SU-DHL-6 (cell line): Measurements from ENCODE around the gene KDM7A.

ENCODE experiments used
- H2AFZ ChIP-seq: fragments of 200-600 bp; sonication (generic); 2 replicates; pipeline ENCODE4 v1.6.1; 2014; ENCODE audit warnings: low read depth, mild to moderate bottlenecking, moderate library complexity, mixed read lengths, antibody characterized with exemption, low read length; ENCODE audit not compliant: severe bottlenecking
- H3F3A ChIP-seq: fragments of 200-600 bp; shearing (Covaris generic); 2 replicates; pipeline ENCODE4 v1.6.0; 2016; ENCODE audit warnings: antibody characterized with exemption, mild to moderate bottlenecking; ENCODE audit not compliant: insufficient read depth
- H3K27ac ChIP-seq: fragments of 200-600 bp; sonication (generic); 2 replicates; pipeline ENCODE4 v1.5.1; 2016; ENCODE audit warnings: low read depth, mild to moderate bottlenecking, low read length, moderate library complexity, mixed read lengths
- H3K27me3 ChIP-seq: fragments of 200-600 bp; sonication (generic), shearing (Covaris generic); 2 replicates; pipeline ENCODE4 v1.6.0; 2014; ENCODE audit warnings: mild to moderate bottlenecking, low read length
- H3K36me3 ChIP-seq: fragments of 200-600 bp; sonication (generic); 2 replicates; pipeline ENCODE4 v1.6.1; 2014; ENCODE audit warnings: mild to moderate bottlenecking, low read length, mixed read lengths
- H3K4me2 ChIP-seq: fragments of 300-600, 200-600 bp; shearing (Covaris generic), sonication (generic); 2 replicates; pipeline ENCODE4 v1.6.0; 2014; ENCODE audit warnings: low read length, low read depth, mild to moderate bottlenecking; ENCODE audit not compliant: poor library complexity, severe bottlenecking
- H3K4me3 ChIP-seq: fragments of 200-600 bp; sonication (generic); 2 replicates; pipeline ENCODE4 v1.5.1; 2014; ENCODE audit warnings: antibody characterized with exemption, low read length, mild to moderate bottlenecking, mixed read lengths; ENCODE audit not compliant: insufficient read depth, poor library complexity, severe bottlenecking
- H3K79me2 ChIP-seq: fragments of 200-600 bp; sonication (generic); 2 replicates; pipeline ENCODE4 v1.6.1; 2014; ENCODE audit warnings: mild to moderate bottlenecking, low read length, moderate library complexity; ENCODE audit not compliant: insufficient read depth
- H3K9ac ChIP-seq: fragments of 200-600 bp; sonication (generic); 2 replicates; pipeline ENCODE4 v1.7.0; 2014; ENCODE audit warnings: mild to moderate bottlenecking, low read length
- H3K9me2 ChIP-seq: fragments of 200-600 bp; sonication (generic); replicated peaks from 2 replicates; pipeline ENCODE4 v1.6.1; 2014; ENCODE audit warnings: low read length; ENCODE audit not compliant: insufficient read depth
- H3K9me3 ChIP-seq: fragments of 200-600 bp; sonication (generic); 2 replicates; pipeline ENCODE4 v1.6.1; 2014; ENCODE audit warnings: low read length, mixed read lengths; ENCODE audit not compliant: insufficient read depth
- H4K20me1 ChIP-seq: fragments of 200-600 bp; sonication (generic); 2 replicates; pipeline ENCODE4 v1.6.1; 2014; ENCODE audit warnings: low read depth, mild to moderate bottlenecking, antibody characterized with exemption, low read length, moderate library complexity, mixed read lengths
- EZH2phosphoT487 ChIP-seq: fragments of 200-600 bp; sonication (generic), shearing (Covaris generic); conservative IDR thresholded peaks from 2 replicates; pipeline ENCODE4 v1.6.1; 2018; ENCODE audit warnings: mild to moderate bottlenecking, antibody characterized with exemption, low read length, moderate library complexity, mixed read lengths
- TF ChIP-seq, protein P1 (sequence below): fragments of 200-600 bp; sonication (generic); IDR thresholded peaks from one replicate; pipeline ENCODE4 v1.5.1; 2017; ENCODE audit warnings: antibody characterized with exemption, mild to moderate bottlenecking, low read length, moderate library complexity; ENCODE audit not compliant: insufficient read depth, poor library complexity, severe bottlenecking

Gene KDM7A

DNA sequence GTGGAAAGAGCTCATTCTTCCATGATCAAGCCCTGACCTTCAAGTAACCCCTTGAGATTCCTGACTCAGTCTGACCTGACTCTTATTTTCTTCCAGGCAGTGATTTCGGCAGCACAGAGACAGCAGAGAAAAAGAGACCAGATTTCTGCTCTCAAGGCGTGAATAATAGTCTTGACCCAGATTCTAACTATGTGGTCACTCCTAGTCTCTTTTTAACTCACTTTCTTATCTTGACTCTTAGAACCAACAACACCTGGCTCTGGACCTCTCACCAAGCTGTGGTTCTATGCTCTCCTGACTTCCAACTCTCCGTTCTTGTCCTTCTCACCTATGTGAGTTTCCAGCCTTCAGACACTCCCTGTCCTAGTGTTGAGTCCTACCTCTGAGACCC, 36.9 kb upstream of the KDM7A start:
- no peak overlapping the region for H3K4me2 ChIP-seq
- H2AFZ ChIP-seq: no peak overlapping the region
- no peak overlapping the region for H3K27ac ChIP-seq
- no peak overlapping the region for H3K9ac ChIP-seq
- TF ChIP-seq, protein P1, sequence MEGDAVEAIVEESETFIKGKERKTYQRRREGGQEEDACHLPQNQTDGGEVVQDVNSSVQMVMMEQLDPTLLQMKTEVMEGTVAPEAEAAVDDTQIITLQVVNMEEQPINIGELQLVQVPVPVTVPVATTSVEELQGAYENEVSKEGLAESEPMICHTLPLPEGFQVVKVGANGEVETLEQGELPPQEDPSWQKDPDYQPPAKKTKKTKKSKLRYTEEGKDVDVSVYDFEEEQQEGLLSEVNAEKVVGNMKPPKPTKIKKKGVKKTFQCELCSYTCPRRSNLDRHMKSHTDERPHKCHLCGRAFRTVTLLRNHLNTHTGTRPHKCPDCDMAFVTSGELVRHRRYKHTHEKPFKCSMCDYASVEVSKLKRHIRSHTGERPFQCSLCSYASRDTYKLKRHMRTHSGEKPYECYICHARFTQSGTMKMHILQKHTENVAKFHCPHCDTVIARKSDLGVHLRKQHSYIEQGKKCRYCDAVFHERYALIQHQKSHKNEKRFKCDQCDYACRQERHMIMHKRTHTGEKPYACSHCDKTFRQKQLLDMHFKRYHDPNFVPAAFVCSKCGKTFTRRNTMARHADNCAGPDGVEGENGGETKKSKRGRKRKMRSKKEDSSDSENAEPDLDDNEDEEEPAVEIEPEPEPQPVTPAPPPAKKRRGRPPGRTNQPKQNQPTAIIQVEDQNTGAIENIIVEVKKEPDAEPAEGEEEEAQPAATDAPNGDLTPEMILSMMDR: no peak
- no peak for TF ChIP-seq EZH2phosphoT487
- no peaks in the 10 kb centered on the region for H3K36me3 ChIP-seq
- no peaks in the 10 kb centered on the region for H3K27me3 ChIP-seq
- H3K9me2 ChIP-seq: no peaks in the 10 kb centered on the region
- H3K79me2 ChIP-seq: no peaks in the 10 kb centered on the region
- H3F3A ChIP-seq: no peaks in the 10 kb centered on the region
- H3K9me3 ChIP-seq: no peaks in the 10 kb centered on the region
- H4K20me1 ChIP-seq: no peaks in the 10 kb centered on the region
- H3K4me3 ChIP-seq: no peak overlapping the region

DNA sequence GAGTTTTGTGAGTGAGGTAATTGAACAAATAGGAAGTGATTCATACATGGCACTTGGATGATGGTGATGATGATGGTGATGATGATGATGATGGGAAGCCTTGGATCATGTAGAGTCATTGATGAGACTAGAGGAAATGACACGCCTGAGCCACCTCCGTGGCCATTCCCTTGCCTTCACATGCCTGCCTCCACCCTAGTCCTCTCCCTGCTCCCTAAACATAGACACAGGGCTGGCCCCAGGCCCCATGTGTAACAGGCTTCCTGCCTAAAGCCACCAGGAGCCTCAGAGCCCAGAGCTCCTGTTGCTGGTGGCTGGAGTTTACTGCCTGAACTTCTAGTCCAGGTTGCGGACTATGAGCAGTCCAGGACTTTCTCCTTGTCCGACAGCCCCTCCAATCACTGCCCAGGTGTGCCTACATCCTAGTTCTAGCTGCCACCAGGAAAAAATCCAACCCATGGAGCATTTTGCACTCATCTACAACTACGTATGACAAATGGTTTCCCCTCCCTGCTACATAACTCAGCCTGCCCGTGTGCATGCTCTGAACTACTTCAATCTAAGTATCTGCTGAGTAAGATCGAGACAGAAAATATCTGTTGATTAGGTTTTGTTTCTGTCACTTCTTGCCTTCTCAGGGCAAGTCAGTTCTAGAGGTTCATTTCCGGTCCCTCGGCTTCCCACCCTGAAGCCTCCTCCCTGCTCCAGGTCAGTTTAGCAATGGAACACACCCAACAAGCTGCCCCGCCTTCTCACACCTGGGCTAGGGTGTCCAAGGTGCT, 35.5 kb upstream of the KDM7A start:
- H3K9ac ChIP-seq: no peak overlapping the region
- no peak overlapping the region for H2AFZ ChIP-seq
- no peaks in the 10 kb centered on the region for H3K27me3 ChIP-seq
- H3K9me3 ChIP-seq: no peaks in the 10 kb centered on the region
- no peak overlapping the region for H3K27ac ChIP-seq
- no peaks in the 10 kb centered on the region for H3K36me3 ChIP-seq
- no peaks in the 10 kb centered on the region for H3K9me2 ChIP-seq
- H3K4me2 ChIP-seq: no peak overlapping the region
- no peak overlapping the region for H3K4me3 ChIP-seq
- H3F3A ChIP-seq: no peaks in the 10 kb centered on the region
- H3K79me2 ChIP-seq: no peaks in the 10 kb centered on the region
- H4K20me1 ChIP-seq: no peaks in the 10 kb centered on the region
- TF ChIP-seq, protein P1: no peak
- no peak for TF ChIP-seq EZH2phosphoT487

DNA sequence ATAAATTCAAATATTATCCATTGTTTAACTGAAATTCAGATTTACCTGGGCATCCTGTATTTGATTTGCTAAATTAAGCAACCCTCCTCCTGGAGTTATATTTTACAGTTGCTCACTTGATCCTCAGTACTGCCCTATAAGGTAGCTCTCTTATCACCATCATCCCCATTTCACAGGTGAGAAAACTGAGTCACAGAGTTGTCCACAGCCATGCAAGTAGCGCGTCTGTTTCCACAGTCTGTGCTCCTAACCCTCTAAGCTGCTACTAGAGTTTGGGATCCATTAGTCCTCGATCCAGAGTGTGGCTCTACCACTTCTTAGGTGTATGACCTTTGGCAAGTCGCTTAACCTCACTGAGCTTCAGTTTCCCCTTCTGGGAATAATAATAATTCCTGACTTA, 34.9 kb upstream of the KDM7A start:
- Histone ChIP-seq H3K9me3 (no peaks in the 10 kb centered on the region), H3K4me3 (no peak overlapping the region), H3K9me2 (no peaks in the 10 kb centered on the region), H3K27ac (no peak overlapping the region), H3K27me3 (no peaks in the 10 kb centered on the region), H3K9ac (no peak overlapping the region), H4K20me1 (no peaks in the 10 kb centered on the region), H3K36me3 (no peaks in the 10 kb centered on the region), H3K79me2 (no peaks in the 10 kb centered on the region), H2AFZ (no peak overlapping the region), H3F3A (no peaks in the 10 kb centered on the region), H3K4me2 (no peak overlapping the region)
- no peak for TF ChIP-seq EZH2phosphoT487
- TF ChIP-seq, protein P1: no peak
